ENCODE measurements around the gene LGALS9.

- TF ChIP-seq REST (IDR thresholded peaks at IDR 0.05) (no peak), CTCF (IDR thresholded peaks at IDR 0.05) (peak; percentile 44), MAX (IDR thresholded peaks at IDR 0.05) (no peak)
These were observed 21.2 kb upstream of the LGALS9 start for GRCh38 chr17:27609611-27610303.
